Skin epidermis (tissue), 12 donors: Measurements from ENCODE around the gene WDR38.
A peak's percentile ranks its signal among the peaks of the same experiment; 100 is the strongest.

Experiments
- H3K27ac ChIP-seq, 21 experiments: fragments of 200-600 bp; sonication (generic) in 11 of 21; one replicate each; pipeline ENCODE4 v1.5.0; 2020; ENCODE audit warnings: mild to moderate bottlenecking in 3 of 21, inconsistent platforms in 2 of 21, moderate library complexity in 2 of 21
- H3K4me3 ChIP-seq, 7 experiments: fragments of 200-600 bp; sonication (generic) in 2 of 7; one replicate each; pipeline ENCODE4 v1.5.0; 2020; ENCODE audit warnings: inconsistent platforms in 2 of 7, mild to moderate bottlenecking in 2 of 7, moderate library complexity in 1 of 7

The WDR38 gene

DNA sequence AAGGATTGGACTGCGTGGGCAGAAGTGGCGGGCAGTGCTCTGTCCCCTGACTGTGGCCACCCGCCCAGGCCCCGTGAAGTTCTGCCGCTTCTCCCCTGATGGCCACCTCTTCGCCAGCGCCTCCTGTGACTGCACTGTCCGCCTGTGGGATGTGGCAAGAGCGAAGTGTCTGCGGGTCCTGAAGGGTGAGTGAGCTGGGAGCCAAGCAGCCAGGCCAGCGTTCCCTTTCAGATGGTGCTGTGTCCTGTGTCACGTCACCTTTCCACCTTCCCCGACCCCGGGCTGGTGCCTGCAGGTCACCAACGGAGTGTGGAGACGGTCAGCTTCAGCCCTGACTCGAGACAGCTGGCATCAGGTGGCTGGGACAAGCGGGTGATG lies 2.3 kb downstream of the WDR38 start:
- Histone ChIP-seq H3K27ac (no peak overlapping the region), H3K4me3 (no peak overlapping the region)

DNA sequence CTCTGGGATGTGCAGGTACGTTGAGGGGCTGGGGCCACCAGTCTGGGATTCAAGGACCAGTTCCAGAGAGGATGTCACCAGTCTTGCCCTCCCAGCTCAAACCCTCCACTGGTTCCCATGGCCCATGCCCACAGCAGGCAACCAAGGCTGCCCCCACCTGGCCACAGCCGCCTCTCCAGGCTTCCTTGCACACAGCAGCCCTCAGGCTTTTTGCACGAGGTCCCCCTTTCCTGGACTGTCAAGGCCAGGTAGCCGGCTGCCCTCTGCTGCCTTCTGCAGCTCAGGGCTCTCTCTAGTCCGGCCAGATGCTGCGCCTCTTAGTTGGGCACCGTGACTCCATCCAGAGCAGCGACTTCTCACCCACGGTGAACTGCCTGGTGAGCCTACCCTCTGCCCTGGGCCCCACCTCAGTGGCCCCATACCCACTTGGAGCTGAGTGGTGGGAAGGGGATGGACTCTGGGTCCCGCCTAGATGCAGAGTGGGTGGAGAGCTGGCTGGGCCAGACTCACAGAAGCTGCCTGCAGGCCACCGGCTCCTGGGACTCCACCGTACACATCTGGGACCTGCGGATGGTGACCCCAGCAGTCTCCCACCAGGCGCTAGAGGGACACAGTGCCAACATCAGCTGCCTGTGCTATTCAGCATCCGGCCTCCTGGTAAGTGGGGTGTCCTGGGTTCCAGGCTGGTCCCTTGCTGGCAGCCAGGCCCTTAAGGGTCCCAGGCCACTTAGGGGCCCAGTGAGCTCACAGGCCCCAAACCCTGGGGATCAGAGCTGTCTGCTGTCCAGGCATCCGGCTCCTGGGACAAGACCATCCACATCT lies 2.9 kb downstream of the WDR38 start:
- H3K27ac ChIP-seq, result peak overlapping the region in 1 of 21 experiments; percentile 11
- H3K4me3 ChIP-seq, result no peak overlapping the region

DNA sequence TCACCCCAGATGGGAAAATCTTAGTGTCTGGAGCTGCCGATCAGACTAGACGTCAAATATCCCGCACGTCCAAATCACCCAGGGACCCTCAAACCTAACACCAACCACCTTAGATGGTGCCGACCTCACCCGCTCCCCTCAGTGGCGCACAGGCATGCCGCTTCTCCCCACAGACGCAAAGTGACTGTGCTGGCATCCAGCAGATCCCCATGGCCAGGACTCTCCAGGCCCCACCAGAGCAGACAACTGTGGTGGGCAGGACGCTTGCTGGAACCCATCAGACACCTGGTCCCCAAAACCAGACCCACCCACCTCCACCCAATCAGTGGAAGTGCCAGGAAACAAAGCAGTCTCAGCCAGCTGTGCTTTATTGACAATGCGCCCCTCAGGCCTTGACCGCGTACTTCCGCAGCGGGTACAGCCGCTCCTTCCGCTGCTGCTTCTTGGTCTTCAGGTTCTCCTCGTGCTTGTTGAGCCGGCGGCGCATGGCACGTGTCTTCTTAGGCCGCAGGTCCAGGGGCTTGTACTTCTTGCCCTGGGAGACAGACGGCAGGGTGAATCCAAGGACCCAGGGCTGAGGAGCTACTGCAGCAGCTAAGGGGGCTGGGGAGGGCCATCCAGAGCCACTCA lies 4.4 kb downstream of the WDR38 start:
- Histone ChIP-seq H3K4me3 (no peak overlapping the region), H3K27ac (no peak overlapping the region)

DNA sequence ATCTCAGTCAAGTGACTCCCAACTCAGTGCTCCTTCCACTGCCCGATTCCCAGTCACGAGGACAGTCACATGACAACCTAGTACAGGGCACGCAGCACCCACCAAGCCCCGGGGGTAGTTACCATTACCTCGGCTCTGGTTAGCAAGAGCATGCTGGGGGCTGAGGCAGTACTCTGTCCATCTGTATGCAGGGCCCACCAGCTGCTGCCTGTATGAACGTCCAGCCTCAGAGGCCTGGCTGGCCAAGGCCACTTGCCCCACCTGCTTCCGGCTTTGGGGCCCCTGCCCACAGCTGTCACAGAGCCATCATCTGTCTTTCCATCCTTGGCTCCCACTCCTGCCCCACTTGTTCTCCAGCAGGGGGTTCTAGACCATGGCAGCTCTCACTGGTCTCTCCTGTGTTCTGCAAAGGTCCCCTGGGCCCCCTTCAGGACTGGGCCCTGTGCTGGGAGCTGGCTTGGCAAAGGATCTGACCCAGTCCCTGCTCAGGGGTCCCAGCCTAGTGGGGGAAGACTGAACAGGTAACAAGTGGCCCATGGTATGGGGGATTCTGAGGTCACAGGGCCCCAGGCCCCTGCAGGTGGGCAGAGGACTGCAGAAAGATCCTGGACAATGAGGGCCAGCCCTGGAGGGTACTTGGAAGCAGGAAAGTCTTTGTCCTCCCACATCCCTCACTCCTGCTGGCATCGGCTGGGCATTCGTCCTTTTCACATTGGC lies 5.2 kb downstream of the WDR38 start:
- Histone ChIP-seq H3K27ac (peak overlapping the region in 1 of 21 experiments; percentile 23), H3K4me3 (no peak overlapping the region)

DNA sequence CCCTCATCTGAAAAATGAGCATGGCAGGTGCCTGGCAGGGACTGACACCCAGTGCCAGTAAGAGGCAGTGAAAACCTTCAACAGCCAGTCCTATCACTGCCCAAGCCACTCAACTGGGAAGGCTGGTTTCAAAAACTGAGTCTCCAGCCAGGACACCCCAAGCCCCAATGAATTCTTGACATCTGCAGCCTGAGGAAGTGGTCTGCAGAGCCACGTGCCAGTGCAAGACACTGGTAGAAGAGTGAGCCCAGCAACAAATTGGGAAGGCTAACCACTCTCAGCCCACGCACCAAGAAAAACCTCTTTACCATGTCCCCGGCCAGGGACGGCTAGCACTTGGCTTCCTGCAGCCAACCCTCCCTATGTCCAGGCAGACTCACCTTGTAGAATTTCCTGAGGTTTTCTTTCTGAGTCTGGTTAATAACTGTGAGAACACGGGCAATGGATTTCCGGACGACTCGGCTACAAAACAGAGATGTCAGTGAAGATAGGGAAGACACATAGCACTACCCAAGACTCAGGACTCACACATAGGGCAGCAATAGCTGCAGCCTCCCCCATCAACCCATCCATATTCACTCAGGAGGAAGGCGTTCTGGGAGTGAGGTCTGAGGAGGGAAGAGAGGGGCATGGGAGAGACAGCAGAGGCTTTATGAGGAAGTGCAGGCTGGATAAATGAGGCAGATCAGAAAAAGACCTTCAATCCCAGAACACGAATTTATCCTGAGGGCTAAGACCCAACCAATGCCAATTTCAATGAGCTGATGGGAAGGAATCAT lies 6.7 kb downstream of the WDR38 start:
- H3K4me3 ChIP-seq, result peak overlapping the region; percentile 61 to 95 (median 79)
- peak overlapping the region in 7 of 21 experiments; percentile 90 to 100 (median 96) for H3K27ac ChIP-seq

DNA sequence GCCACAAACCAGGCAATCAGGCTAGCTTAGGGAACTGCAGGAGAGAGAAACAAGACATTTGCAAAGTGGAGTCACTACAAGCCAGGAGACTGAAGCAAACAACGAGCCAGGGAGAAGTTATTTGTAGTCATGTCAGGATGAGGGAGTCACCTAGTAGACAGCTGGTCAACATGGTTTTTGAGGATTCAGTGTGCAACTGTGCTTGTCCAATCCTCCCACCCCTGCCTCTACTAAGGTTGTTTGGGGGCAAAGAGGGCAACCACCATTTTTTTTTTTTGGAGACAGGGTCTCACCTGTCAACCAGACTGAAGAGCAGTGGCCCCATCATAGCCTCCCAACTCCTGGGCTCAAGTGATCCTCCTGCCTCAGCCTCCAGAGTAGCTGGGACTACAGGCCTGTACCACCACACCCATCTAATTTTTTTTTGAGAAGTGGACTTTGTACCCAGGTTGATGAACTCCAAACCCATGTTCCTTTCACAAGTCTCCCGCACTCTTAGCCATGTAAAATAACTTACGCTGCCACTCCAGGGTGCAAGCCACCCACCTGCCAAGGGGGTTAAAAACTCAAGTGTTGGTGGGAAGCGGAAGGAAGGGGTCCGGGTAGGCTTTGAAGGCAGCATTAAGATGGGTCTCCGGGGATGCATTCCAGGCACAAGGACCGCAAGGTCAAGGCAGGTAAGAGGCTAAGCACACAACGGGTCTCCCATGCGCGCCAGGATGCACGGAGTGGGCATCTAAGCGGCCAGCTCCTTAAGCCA lies 7.5 kb downstream of the WDR38 start:
- Histone ChIP-seq H3K4me3 (peak overlapping the region; percentile 61 to 95 (median 79)), H3K27ac (peak overlapping the region in 18 of 21 experiments; percentile 89 to 100 (median 96))

DNA sequence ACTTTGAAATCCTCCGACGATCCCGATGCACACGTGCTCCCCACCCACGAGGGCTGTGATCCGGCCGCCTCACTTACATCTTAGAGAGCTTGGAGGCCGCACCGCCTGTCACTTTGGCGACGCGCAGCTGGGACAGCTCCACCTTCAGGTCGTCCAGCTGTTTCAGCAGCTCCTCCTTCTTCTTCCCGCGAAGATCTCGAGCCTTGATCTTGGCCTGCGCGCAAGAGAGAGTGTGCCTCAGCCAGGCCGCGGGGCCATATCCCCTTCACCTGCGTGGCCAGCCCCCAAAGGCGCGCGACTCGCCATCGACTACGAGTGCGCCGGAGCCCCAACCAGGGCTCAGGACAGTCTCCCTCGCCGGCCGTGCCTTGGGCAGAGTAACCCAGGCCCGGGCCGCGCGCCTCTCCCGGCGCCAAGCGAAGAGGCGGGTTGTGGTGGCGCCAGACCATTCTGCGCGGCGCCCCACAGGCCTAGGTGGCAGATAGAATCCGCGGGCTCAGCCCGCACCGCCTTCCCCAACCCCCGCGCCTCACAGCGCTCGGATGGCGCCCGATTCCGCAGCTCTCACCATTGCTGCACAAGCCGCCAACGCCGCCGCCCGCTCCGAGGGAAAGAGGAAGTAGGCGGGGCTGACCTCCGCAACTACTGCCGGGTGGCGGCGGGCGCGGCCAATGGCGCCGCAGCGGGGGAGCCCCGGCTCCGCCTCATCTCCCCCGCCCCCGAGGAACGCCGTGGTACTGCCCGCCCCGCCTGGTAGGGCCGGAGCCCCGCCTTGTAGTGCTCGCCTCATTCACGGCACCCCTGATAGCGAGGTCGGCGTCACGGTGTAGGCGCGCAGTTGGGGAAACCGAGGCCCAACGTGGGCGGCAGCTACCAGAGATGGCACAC lies 8.3 kb downstream of the WDR38 start, which contains the start of the genes ARPC5L and RPL35:
Gene ARPC5L (plus strand): TSS at position 789 of the 888 bp plus-strand sequence. CDS start 7,161 bp downstream, outside the sequence.
Gene RPL35 (minus strand): TSS at position 616 of the 888 bp plus-strand sequence. CDS start 45 bp downstream, at position 571.
- H3K27ac ChIP-seq, result peak within 1 kb of the TSS; percentile 76 to 100 (median 95)

DNA sequence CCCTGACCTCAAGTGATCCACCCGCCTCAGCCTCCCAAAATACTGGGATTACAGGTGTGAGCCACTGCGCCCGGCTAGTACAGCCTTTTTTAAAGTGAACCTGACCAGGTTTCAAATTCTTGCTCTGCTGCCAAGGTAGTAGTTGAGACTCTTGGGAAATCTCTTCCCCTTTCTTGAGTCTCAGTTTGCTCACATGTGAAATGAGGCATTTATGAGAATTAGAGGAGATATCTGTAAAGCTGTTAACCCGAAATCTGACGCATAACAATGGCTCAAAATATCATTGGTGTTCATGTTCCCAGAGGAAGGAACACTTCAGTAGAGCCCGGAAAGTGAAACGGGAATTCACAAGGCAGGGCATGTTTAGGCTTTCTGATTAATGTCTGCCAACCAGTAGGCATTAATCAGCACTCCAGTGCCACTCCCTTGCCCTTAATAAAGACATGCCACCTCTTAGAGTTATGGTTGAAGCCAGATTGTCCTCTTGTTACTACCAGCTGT lies 10.2 kb downstream of the WDR38 start:
- H3K4me3 ChIP-seq, result no peak overlapping the region
- H3K27ac ChIP-seq, result peak overlapping the region in 20 of 21 experiments; percentile 76 to 100 (median 96)

More for the DNA sequence above, 8.3 kb downstream of the WDR38 start, which contains the start of the genes ARPC5L and RPL35:
- H3K4me3 ChIP-seq, result peak within 1 kb of the TSS; percentile 61 to 95 (median 79)

DNA sequence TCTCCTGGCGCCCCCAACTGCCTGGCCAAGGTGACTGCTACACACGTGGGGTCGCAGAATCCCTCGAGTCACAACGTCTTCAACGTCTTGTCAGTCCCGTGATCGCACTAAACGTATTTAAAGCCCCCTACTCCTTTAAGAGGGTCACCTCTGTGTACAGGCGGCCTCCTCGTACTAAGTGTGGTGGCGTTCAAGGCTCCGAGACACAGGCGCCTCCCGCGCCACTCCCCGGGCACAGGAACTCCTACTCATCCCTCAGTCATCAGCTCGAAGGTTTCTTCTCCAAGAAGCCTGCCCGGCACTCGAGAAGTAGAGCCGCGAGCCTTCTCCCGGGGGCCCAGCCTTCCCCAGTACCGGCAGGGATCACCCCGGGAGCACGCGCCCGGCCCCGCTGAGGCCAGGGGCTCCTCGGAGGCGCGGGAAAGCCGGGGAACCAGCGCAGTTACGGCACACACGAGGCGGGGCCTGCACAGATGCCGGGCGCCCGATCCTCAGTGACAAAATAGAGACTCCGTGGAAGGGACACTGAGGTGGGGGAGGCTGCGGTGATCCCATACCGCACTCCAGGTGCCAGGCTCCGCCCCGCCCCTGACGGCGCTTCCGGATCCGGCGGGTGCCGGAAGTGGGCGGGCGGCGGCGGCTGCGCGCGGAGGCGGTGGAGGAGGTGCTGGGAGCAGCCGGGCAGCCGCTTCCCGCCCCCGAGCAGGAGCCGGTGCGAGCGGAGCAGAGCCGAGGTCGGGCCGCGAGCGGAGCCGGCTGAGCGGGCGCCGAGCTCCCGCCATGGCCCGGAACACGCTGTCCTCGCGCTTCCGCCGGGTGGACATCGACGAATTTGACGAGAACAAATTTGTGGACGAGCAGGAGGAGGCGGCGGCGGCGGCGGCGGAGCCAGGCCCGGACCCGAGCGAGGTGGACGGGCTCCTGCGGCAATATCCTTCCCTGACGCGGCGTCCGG lies 15.5 kb downstream of the WDR38 start:
- peak overlapping the region; percentile 84 to 99 (median 97) for H3K27ac ChIP-seq
- H3K4me3 ChIP-seq, result peak overlapping the region; percentile 74 to 96 (median 92)

DNA sequence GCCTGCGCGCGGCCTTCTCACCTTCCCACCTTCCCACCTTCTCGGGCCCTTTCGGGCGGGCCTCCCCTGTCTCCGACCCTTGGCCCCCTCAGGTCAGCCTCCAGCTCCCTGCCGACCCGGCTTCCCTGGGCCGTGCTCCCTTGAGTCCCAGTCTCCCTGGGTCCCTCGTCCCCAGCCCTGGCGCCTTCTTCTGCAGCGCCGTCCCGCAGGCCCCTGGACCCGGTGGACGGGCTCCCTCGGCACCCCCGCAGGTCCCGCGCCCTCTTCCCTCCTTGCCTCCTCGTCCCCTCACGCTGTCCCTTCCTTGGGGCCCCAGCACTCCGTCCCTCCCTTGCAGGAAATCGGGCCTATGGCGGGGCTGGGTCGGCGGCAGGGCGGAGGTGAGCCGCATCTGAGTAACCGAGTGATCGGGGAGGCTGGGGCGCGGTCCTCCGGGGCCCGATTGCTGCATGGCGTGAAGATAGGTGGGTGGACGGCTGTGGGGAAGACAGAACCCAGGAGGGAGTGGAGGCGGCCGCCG lies 16.3 kb downstream of the WDR38 start:
- H3K4me3 ChIP-seq, result peak overlapping the region; percentile 74 to 96 (median 92)

DNA sequence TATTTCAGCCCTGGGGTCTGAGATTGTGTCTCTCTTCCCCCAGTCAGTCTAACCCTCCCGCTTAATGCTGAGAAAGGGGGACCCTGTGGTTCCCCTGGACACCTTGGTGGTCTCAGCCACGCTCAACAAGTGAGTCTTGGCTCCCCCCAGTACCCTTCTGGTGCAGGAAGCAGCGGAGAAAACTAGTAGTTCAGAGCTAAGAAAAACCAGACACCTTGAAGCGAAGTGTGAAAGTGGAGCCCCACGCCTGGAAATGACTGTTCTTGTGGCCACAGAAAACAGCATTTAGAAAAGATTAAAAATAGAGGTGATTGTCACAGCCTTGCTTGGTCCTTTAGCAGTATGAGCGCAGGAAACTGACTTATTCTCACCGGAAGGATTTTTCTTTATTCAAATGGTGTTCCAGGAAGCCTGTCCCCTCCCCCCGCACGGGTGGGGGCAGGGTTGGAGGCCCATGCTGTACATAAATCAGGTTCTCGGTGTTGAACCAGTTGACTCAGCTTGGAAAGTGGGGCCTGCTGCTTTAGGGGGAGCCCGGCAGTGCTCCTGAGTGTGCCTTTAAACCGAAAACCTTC lies 16.8 kb downstream of the WDR38 start:
- peak overlapping the region; percentile 84 to 99 (median 97) for H3K27ac ChIP-seq

More for the DNA sequence above, 16.3 kb downstream of the WDR38 start:
- H3K27ac ChIP-seq, result peak overlapping the region; percentile 84 to 99 (median 97)

DNA sequence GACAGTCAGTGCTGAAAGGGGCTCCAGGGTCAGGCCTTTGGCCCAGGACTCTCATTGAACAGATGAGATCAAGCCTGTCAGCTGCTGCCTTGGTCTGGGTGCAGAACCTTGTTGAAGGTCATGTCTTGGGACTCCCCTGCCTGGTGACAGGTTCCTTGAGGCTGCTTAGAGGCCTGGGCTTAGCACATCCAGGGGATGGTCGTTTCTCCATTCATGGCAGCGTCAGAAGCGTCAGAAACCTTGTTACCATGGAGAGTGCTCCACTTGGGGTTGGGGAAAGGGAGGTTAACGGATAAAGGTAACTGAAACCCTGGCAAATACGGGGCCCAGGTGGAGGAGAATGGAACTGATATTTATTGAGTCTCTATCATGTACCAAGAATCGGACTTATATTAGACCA lies 17.5 kb downstream of the WDR38 start:
- peak overlapping the region; percentile 74 to 96 (median 92) for H3K4me3 ChIP-seq
- H3K27ac ChIP-seq, result peak overlapping the region; percentile 2 to 99 (median 97)

More for the DNA sequence above, 16.8 kb downstream of the WDR38 start:
- peak overlapping the region; percentile 74 to 96 (median 92) for H3K4me3 ChIP-seq

DNA sequence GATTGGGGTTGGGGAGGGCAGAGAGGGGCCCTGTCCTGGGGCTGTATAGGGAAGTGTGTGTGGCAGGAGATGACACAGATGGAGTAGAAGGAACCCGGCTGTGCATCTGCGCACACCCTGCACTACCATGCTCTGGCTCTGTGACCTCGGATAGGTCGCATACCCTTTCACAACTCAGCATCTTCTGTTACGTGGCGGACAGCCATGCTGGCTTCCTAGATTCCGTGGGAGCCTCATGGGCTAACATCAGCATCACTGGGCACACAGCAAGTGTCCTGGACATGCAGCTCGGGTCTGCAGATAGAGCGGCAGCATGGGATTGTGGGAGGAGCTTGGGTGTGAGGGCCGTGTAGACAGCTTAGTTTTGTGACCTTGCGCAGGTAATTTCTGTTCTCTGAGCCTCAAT lies 17.9 kb downstream of the WDR38 start:
- peak overlapping the region in 3 of 7 experiments; percentile 83 to 94 (median 88) for H3K4me3 ChIP-seq
- H3K27ac ChIP-seq, result peak overlapping the region in 16 of 21 experiments; percentile 90 to 99 (median 98)

DNA sequence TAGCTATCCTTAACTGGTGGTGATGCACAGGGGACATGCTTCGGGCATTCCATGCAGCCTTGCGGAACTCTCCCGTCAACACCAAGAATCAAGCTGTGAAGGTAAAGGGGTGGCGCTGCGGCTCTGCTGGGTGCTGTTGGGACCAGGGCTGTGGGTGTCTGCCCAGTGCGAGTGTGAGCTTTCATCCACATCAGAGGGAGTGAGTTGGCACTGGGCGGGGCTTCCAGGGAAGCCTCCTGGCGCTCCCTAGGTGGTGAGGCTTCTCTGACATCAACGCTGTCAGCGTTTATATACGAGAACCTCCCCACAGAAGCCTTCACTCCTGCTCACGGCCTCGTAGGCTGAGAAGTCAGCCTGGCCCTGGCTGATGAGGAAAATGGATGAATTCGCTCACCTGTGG lies 20.4 kb downstream of the WDR38 start:
- Histone ChIP-seq H3K27ac (peak overlapping the region in 8 of 21 experiments; percentile 5 to 99 (median 28)), H3K4me3 (no peak overlapping the region)

DNA sequence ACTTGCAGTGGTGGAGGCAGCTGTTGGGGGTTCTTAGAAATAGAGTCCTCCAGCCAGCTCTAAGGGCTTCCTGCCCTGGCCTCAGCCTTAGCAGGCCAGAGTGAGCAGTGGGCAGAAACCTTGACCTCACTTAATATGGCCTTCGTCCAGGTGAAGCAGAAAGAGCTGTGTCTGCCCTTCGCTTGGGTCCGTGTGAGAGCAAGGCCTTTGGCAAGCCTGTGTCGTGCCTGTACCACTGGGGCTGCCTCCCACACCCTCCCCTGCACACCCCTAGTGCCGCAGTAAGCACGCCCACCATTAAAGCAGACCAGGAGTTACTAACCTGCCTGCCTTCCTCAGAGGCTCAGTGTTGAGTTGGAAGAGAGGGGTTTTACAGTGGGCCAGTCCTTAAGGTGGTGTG lies 22.2 kb downstream of the WDR38 start:
- peak overlapping the region in 1 of 21 experiments; percentile 4 for H3K27ac ChIP-seq
- H3K4me3 ChIP-seq, result no peak overlapping the region
